Activated effector memory CD4-positive, alpha-beta T cell treated with anti-CD3 and anti-CD28 coated beads, Interleukin-2, amount 50 U/mL, for 16 hours (primary cell): Measurements from ENCODE around the gene MCHR2.
A peak's percentile ranks its signal among the peaks of the same experiment; 100 is the strongest.
"Not testable (repeated sequence)": the region's sequence is repeated elsewhere in the genome, so short reads cannot be mapped to it uniquely, and the experiment has no call there.

Experiments used
- DNase-seq: peaks from one replicate; pipeline ENCODE4 v3.0.0-alpha.2; 2020

The MCHR2 gene

GRCh38 chr6:99993533-99994251, at the start of gene MCHR2:
Gene MCHR2, minus strand, starts transcription at chr6:99994223. Its CDS starts 38,076 bp downstream, at chr6:99956147.
- no peak for DNase-seq

- not testable (repeated sequence) for DNase-seq
Observed at GRCh38 chr6:100038546-100038945, 44.5 kb upstream of the MCHR2 start.

GRCh38 chr6:100035873-100036653, 42.0 kb upstream of the MCHR2 start:
- DNase-seq = no peak

- no peak for DNase-seq
Observed at GRCh38 chr6:100023798-100024197, 29.8 kb upstream of the MCHR2 start.

- DNase-seq = no peak
Observed at GRCh38 chr6:100022847-100023246, 28.8 kb upstream of the MCHR2 start.

GRCh38 chr6:100008857-100009256, 14.8 kb upstream of the MCHR2 start:
- no peak for DNase-seq

GRCh38 chr6:100001915-100002388, 7.9 kb upstream of the MCHR2 start:
- DNase-seq = peak; percentile 78

GRCh38 chr6:99997141-99997540, 3.1 kb upstream of the MCHR2 start:
- no peak for DNase-seq

GRCh38 chr6:99995916-99996315, 1.9 kb upstream of the MCHR2 start:
- DNase-seq = no peak

GRCh38 chr6:99993146-99993532, 884 bp downstream of the MCHR2 start:
- DNase-seq = no peak

GRCh38 chr6:99991955-99992354, 2.1 kb downstream of the MCHR2 start:
- DNase-seq = no peak

GRCh38 chr6:99980741-99981140, 13.3 kb downstream of the MCHR2 start:
- no peak for DNase-seq

GRCh38 chr6:99979953-99980352, 14.1 kb downstream of the MCHR2 start:
- no peak for DNase-seq

- DNase-seq = no peak
Observed at GRCh38 chr6:99967052-99967451, 27.0 kb downstream of the MCHR2 start.

- no peak for DNase-seq
Observed at GRCh38 chr6:99960027-99960426, 34.0 kb downstream of the MCHR2 start.

GRCh38 chr6:99951016-99951805, 42.8 kb downstream of the MCHR2 start:
- no peak for DNase-seq

- no peak for DNase-seq
Observed at GRCh38 chr6:99946005-99946404, 48.0 kb downstream of the MCHR2 start.

- DNase-seq = no peak
Observed at GRCh38 chr6:99943846-99944245, 50.2 kb downstream of the MCHR2 start.

- no peak for DNase-seq
Observed at GRCh38 chr6:99940582-99940981, 53.4 kb downstream of the MCHR2 start.

- no peak for DNase-seq
Observed at GRCh38 chr6:99933129-99933528, 60.9 kb downstream of the MCHR2 start.

GRCh38 chr6:99912657-99913056, 81.4 kb downstream of the MCHR2 start:
- DNase-seq = no peak

- DNase-seq = no peak
Observed at GRCh38 chr6:99905209-99906106, 88.6 kb downstream of the MCHR2 start.
